Activated CD8-positive, alpha-beta memory T cell treated with anti-CD3 and anti-CD28 coated beads for 48 hours (primary cell): ENCODE data around the gene NARS2.
"Not testable (repeated sequence)": the region's sequence is repeated elsewhere in the genome, so short reads cannot be mapped to it uniquely, and the experiment has no call there.

ENCODE experiments used
- DNase-seq, 3 experiments: peaks; one replicate each; pipeline ENCODE4 v3.0.0-alpha.2; 2020; ENCODE audit warnings: low read depth in 2 of 3, low spot score in 2 of 3

NARS2 gene

GRCh38 chr11:78493413-78493975 lies 81.2 kb downstream of the NARS2 start:
- DNase-seq, result no peak

- DNase-seq, result no peak
These were observed 81.7 kb downstream of the NARS2 start for GRCh38 chr11:78492973-78493372.

GRCh38 chr11:78489184-78489583 lies 85.5 kb downstream of the NARS2 start:
- DNase-seq, result no peak

- DNase-seq, result no peak
These were observed 96.1 kb downstream of the NARS2 start for GRCh38 chr11:78478536-78478935.

GRCh38 chr11:78476066-78476465 lies 98.6 kb downstream of the NARS2 start:
- DNase-seq, result no peak

GRCh38 chr11:78474451-78474850 lies 100.2 kb downstream of the NARS2 start:
- no peak for DNase-seq

- DNase-seq, result no peak
These were observed 101.8 kb downstream of the NARS2 start for GRCh38 chr11:78472905-78473304.

GRCh38 chr11:78472382-78472781 lies 102.3 kb downstream of the NARS2 start:
- DNase-seq, result no peak

GRCh38 chr11:78470861-78471442 lies 103.7 kb downstream of the NARS2 start:
- no peak for DNase-seq

GRCh38 chr11:78469896-78470295 lies 104.8 kb downstream of the NARS2 start:
- DNase-seq, result no peak

GRCh38 chr11:78467931-78468330 lies 106.7 kb downstream of the NARS2 start:
- no peak for DNase-seq

GRCh38 chr11:78467370-78467769 lies 107.3 kb downstream of the NARS2 start:
- no peak for DNase-seq

- DNase-seq, result peak in 1 of 3 experiments; percentile 11
These were observed 109.3 kb downstream of the NARS2 start for GRCh38 chr11:78465169-78465942.

- not testable (repeated sequence) for DNase-seq
These were observed 109.9 kb downstream of the NARS2 start for GRCh38 chr11:78464787-78465168.

GRCh38 chr11:78460471-78460870 lies 114.2 kb downstream of the NARS2 start:
- DNase-seq, result no peak

GRCh38 chr11:78459738-78460137 lies 114.9 kb downstream of the NARS2 start:
- DNase-seq, result no peak

GRCh38 chr11:78457448-78457847 lies 117.2 kb downstream of the NARS2 start:
- DNase-seq, result no peak

- DNase-seq, result no peak
These were observed 121.3 kb downstream of the NARS2 start for GRCh38 chr11:78453140-78453935.

- no peak for DNase-seq
These were observed 123.1 kb downstream of the NARS2 start for GRCh38 chr11:78451371-78452150.

- DNase-seq, result no peak
These were observed 123.8 kb downstream of the NARS2 start for GRCh38 chr11:78450866-78451265.

GRCh38 chr11:78449866-78450265 lies 124.8 kb downstream of the NARS2 start:
- DNase-seq, result no peak
